ENCODE data around the gene SRCAP. TPM values are rescaled to one million over a fixed set of nuclear protein-coding genes. Genes with fewer than 3 reads are reported as not detected.
A peak's percentile ranks its signal among the peaks of the same experiment; 100 is the strongest.

Gene SRCAP
- total RNA-seq, 1 donor from 2014 or later, result 66.6 TPM

DNA sequence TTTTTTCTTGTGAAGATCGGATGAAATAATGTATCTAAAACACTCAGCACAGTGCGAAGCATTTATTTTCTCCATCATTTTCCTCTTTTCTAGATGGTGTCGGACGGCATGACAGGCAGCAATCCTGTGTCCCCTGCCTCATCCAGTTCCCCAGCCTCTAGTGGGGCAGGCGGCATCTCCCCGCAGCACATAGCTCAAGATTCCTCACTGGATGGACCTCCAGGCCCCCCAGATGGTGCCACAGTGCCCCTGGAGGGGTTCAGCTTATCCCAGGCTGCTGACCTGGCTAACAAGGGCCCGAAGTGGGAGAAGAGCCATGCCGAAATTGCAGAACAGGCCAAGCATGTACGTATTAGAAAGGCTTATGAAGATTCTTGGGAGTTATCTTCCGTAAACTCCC lies 5.0 kb downstream of the SRCAP start:
- intact Hi-C loops (cut with DNase I), result no loop called here
- H3K27ac ChIP-seq, result no peak overlapping the region
- TF ChIP-seq, protein P1, sequence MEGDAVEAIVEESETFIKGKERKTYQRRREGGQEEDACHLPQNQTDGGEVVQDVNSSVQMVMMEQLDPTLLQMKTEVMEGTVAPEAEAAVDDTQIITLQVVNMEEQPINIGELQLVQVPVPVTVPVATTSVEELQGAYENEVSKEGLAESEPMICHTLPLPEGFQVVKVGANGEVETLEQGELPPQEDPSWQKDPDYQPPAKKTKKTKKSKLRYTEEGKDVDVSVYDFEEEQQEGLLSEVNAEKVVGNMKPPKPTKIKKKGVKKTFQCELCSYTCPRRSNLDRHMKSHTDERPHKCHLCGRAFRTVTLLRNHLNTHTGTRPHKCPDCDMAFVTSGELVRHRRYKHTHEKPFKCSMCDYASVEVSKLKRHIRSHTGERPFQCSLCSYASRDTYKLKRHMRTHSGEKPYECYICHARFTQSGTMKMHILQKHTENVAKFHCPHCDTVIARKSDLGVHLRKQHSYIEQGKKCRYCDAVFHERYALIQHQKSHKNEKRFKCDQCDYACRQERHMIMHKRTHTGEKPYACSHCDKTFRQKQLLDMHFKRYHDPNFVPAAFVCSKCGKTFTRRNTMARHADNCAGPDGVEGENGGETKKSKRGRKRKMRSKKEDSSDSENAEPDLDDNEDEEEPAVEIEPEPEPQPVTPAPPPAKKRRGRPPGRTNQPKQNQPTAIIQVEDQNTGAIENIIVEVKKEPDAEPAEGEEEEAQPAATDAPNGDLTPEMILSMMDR (IDR thresholded peaks at IDR 0.05), result no peak
- DNase-seq (no peak), ATAC-seq (no peak)
- peaks cover 91% of the 10 kb centered on the region for H3K36me3 ChIP-seq
- no peaks in the 10 kb centered on the region for H3K27me3 ChIP-seq
- H3K4me1 ChIP-seq, result peaks cover 15% of the 10 kb centered on the region
- no peak overlapping the region for H3K4me3 ChIP-seq
- H3K9me3 ChIP-seq, result no peaks in the 10 kb centered on the region

DNA sequence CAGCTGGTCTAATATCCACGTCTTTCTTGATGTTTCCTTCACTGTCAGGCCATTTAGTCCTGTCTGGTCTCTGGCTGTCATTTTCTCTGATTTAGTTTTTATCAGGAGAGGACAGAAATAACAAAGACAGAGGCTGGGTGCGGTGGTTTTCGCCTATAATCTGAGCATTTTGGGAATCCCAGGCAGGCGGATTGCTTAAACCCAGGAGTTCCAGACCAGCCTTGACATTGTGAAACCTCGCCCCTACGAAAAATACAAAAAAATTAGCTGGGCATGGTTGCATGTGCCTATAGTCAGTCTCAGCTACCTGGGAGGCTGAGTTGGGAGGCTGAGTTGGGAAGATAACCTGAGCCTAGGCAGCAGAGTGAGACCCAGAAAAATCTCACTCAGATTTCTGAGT lies 7.1 kb downstream of the SRCAP start:
- Histone ChIP-seq H3K27ac (no peak overlapping the region), H3K4me3 (no peak overlapping the region), H3K36me3 (peaks cover 98% of the 10 kb centered on the region), H3K4me1 (no peaks in the 10 kb centered on the region), H3K9me3 (no peaks in the 10 kb centered on the region), H3K27me3 (no peaks in the 10 kb centered on the region)
- ATAC-seq (no peak), DNase-seq (no peak)
- intact Hi-C loops (cut with DNase I), result no loop called here
- TF ChIP-seq, protein P1 (IDR thresholded peaks at IDR 0.05), result no peak

DNA sequence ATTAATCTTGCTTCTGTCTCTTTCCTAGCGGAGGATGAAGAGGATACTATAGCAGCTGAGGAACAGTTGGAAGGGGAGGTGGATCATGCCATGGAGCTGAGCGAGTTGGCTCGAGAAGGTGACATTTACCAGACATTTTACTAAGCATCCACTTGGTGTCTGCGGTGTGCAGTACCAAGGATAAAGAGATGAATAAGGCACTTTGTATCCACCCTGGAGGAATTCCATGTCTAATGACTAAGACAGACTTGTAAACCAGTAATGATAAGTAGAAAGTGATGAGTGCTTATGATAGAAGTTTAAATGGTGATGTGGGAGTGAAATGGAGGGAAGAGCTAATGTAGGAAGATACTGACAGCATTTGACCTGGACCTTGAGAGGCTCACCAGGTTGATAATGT lies 12.0 kb downstream of the SRCAP start:
- H3K9me3 ChIP-seq, result no peaks in the 10 kb centered on the region
- ATAC-seq, result no peak

DNA sequence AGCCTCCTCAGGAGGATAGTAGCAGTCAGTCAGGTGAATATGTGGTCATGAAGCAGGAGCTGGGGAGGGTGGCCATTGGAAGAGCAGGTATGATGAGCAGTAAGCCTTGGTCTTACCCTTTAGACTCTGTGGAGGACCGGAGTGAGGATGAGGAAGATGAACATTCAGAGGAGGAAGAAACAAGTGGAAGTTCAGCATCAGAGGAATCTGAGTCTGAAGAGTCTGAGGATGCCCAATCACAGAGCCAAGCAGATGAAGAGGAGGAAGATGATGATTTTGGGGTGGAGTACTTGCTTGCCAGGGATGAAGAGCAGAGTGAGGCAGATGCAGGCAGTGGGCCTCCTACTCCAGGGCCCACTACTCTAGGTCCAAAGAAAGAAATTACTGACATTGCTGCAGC lies 12.7 kb downstream of the SRCAP start:
- no peaks in the 10 kb centered on the region for H3K27me3 ChIP-seq
- ATAC-seq (no peak), DNase-seq (no peak)
- no peaks in the 10 kb centered on the region for H3K9me3 ChIP-seq
- TF ChIP-seq, protein P1 (IDR thresholded peaks at IDR 0.05), result no peak
- peaks cover 99% of the 10 kb centered on the region for H3K36me3 ChIP-seq
- H3K4me3 ChIP-seq, result no peak overlapping the region
- H3K4me1 ChIP-seq, result peaks cover 3% of the 10 kb centered on the region
- H3K27ac ChIP-seq, result no peak overlapping the region
- intact Hi-C loops (cut with DNase I), result loop anchor here (10.0 kb wide), 1 partner anchor 53 kb away; the partner anchor contains the start of genes CFAP119 and RNF40

More for the DNA sequence above, 12.0 kb downstream of the SRCAP start:
- DNase-seq, result no peak
- Histone ChIP-seq H3K36me3 (peaks cover 99% of the 10 kb centered on the region), H3K27me3 (no peaks in the 10 kb centered on the region), H3K27ac (no peak overlapping the region), H3K4me3 (no peak overlapping the region), H3K4me1 (peaks cover 3% of the 10 kb centered on the region)
- TF ChIP-seq, protein P1 (IDR thresholded peaks at IDR 0.05), result no peak
- intact Hi-C loops (cut with DNase I), result loop anchor here (10.0 kb wide), 1 partner anchor 54 kb away; the partner anchor contains the start of genes CFAP119 and RNF40

DNA sequence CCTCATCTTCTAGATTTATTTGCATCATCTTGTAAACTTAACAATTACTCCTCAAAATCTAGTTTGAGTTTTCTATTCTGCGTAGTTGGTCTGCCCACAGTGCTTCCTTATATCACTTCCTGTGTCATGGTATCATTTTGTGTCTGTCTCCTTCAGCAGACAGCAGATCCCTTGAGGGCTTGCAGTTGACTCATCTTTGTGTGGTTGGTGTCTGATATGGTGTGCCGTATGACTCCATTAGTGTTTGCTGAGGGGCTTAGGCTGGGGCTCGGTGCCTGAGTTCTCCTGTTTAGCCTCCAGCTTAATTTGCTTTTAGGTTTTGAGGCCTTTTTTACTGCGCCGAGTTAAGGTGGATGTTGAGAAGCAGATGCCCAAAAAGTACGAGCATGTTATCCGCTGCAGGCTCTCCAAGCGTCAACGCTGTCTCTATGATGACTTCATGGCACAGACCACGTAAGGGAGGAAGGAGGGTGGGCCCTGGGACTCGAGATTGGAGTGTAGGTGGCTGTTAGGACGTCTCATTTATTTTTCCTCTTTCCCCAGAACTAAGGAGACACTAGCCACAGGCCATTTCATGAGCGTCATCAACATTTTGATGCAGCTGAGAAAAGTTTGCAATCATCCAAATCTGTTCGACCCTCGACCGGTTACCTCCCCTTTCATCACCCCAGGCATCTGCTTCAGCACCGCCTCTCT lies 16.9 kb downstream of the SRCAP start:
- intact Hi-C loops (cut with DNase I), result loop anchor here (10.0 kb wide), 1 partner anchor 49 kb away; the partner anchor contains the start of genes CFAP119 and RNF40

More for the DNA sequence above, 16.9 kb downstream of the SRCAP start:
- H3K4me1 ChIP-seq, result peaks cover 3% of the 10 kb centered on the region
- H3K9me3 ChIP-seq, result no peaks in the 10 kb centered on the region
- H3K4me3 ChIP-seq, result no peak overlapping the region
- TF ChIP-seq, protein P1 (IDR thresholded peaks at IDR 0.05), result no peak
- H3K27me3 ChIP-seq, result no peaks in the 10 kb centered on the region
- H3K36me3 ChIP-seq, result peaks cover 99% of the 10 kb centered on the region
- ATAC-seq, result peak; percentile 77
- no peak for DNase-seq
- peak overlapping the region; percentile 45 for H3K27ac ChIP-seq
